Common myeloid progenitor, CD34-positive (primary cell): ENCODE measurements around the gene ANXA8L1.
"Not testable (repeated sequence)": the region's sequence is repeated elsewhere in the genome, so short reads cannot be mapped to it uniquely, and the experiment has no call there.

Experiments
- CTCF ChIA-PET: fragments of 350-600 bp; sonication (Branson Sonifier 250); formaldehyde crosslinking; loops from one replicate; lab custom pipeline; 2021; ENCODE audit warnings: antibody characterized with exemption; lab: Charles Lee
- POLR2A ChIA-PET: fragments of 350-600 bp; sonication (Branson Sonifier 250); formaldehyde crosslinking; loops from one replicate; lab custom pipeline; 2021; ENCODE audit warnings: antibody characterized with exemption; lab: Charles Lee
- DNase-seq, 3 donors: peaks; one replicate each; pipeline versions ENCODE4 v3.0.0 to v3.0.0-alpha.2; 2013
- H3K27ac ChIP-seq, 2 experiments: 1 replicate in 1 of 2; 2 replicates in 1 of 2; pipeline ENCODE4 v1.7.0; 2013; ENCODE audit warnings: inconsistent platforms in 2 of 2, low read length in 2 of 2, mild to moderate bottlenecking in 2 of 2, low read depth in 1 of 2, moderate library complexity in 1 of 2; ENCODE audit not compliant: severe bottlenecking in 2 of 2, insufficient read depth in 1 of 2, poor library complexity in 1 of 2
- H3K27me3 ChIP-seq, 5 experiments: replicated peaks in 2 of 5; 1 replicate in 3 of 5; 2 replicates in 2 of 5; pipeline versions ENCODE4 v1.6.1 to v1.7.0; 2013; ENCODE audit warnings: low read length in 4 of 5, mild to moderate bottlenecking in 2 of 5, moderate library complexity in 2 of 5, inconsistent platforms in 1 of 5; ENCODE audit not compliant: insufficient read depth in 5 of 5, control insufficient read depth in 4 of 5
- H3K36me3 ChIP-seq, 4 experiments: 1 replicate in 2 of 4; 2 replicates in 2 of 4; pipeline versions ENCODE4 v1.6.1 to v1.7.0; 2013; ENCODE audit warnings: low read length in 3 of 4, control low read depth in 1 of 4, mild to moderate bottlenecking in 1 of 4; ENCODE audit not compliant: control insufficient read depth in 4 of 4, insufficient read depth in 4 of 4
- H3K4me1 ChIP-seq, 4 experiments: 1 replicate in 3 of 4; 2 replicates in 1 of 4; pipeline versions ENCODE4 v1.6.1 to v1.7.1; 2013; ENCODE audit warnings: low read length in 3 of 4, mild to moderate bottlenecking in 3 of 4, control low read depth in 1 of 4, inconsistent platforms in 1 of 4, moderate library complexity in 1 of 4; ENCODE audit not compliant: control insufficient read depth in 4 of 4, insufficient read depth in 4 of 4; ENCODE audit errors: control extremely low read depth in 1 of 4
- H3K4me3 ChIP-seq, 7 experiments: 1 replicate in 4 of 7; 2 replicates in 3 of 7; pipeline versions ENCODE4 v1.5.1 to v1.7.0; 2013; ENCODE audit warnings: mild to moderate bottlenecking in 7 of 7, low read length in 6 of 7, moderate library complexity in 6 of 7, inconsistent platforms in 2 of 7, low read depth in 2 of 7, control low read depth in 1 of 7; ENCODE audit not compliant: insufficient read depth in 4 of 7, control insufficient read depth in 1 of 7; ENCODE audit errors: extremely low read depth in 1 of 7
- H3K9me3 ChIP-seq, 5 experiments: 1 replicate in 4 of 5; 2 replicates in 1 of 5; pipeline versions ENCODE4 v1.6.1 to v1.7.1; 2013; ENCODE audit warnings: low read length in 4 of 5, mild to moderate bottlenecking in 2 of 5, inconsistent platforms in 1 of 5, low read depth in 1 of 5, moderate library complexity in 1 of 5; ENCODE audit not compliant: control insufficient read depth in 4 of 5, insufficient read depth in 2 of 5; ENCODE audit errors: control extremely low read depth in 1 of 5
- WGBS: methylation state at CpG from one replicate; pipeline ENCODE4 v1.1.5; 2013; ENCODE audit not compliant: insufficient coverage; 5-methylcytosine and 5-hydroxymethylcytosine counted together

ANXA8L1 gene

GRCh38 chr10:46419570-46420379, 44.2 kb downstream of the ANXA8L1 start:
- DNase-seq, H3K9me3 ChIP-seq, H3K36me3 ChIP-seq, H3K27ac ChIP-seq, H3K4me3 ChIP-seq, CTCF ChIA-PET, H3K27me3 ChIP-seq, H3K4me1 ChIP-seq, POLR2A ChIA-PET: not testable (repeated sequence)
- WGBS: no CpG with 5 or more reads among the region's 13 CpGs

- CTCF ChIA-PET, H3K4me3 ChIP-seq, H3K27me3 ChIP-seq, POLR2A ChIA-PET, DNase-seq, H3K27ac ChIP-seq, H3K4me1 ChIP-seq, H3K9me3 ChIP-seq, H3K36me3 ChIP-seq: not testable (repeated sequence)
- no CpG with 5 or more reads among the region's 2 CpGs for WGBS
Measured at GRCh38 chr10:46423550-46423949, 48.0 kb downstream of the ANXA8L1 start.

GRCh38 chr10:46440942-46441341, 65.4 kb downstream of the ANXA8L1 start:
- H3K36me3 ChIP-seq, H3K27ac ChIP-seq, CTCF ChIA-PET, DNase-seq, H3K27me3 ChIP-seq, H3K4me3 ChIP-seq, POLR2A ChIA-PET, H3K9me3 ChIP-seq, H3K4me1 ChIP-seq: not testable (repeated sequence)
- no CpG with 5 or more reads among the region's 4 CpGs for WGBS
